Gastroesophageal sphincter (tissue), 4 donors: Measurements from ENCODE around the gene NAE1. TPM values are rescaled to one million over a fixed set of nuclear protein-coding genes. Genes with fewer than 3 reads are reported as not detected.

Experiments used
- ATAC-seq: fragments of 150-250 bp; one replicate; pipeline ENCODE4 v1.9.1; 2016; ENCODE audit warnings: mild to moderate bottlenecking, moderate library complexity
- H3K27ac ChIP-seq, 4 donors: fragments of 200-600 bp; sonication (generic) in 3 of 4; 1 replicate in 3 of 4; 2 replicates in 1 of 4; pipeline ENCODE4 v1.5.1; 2016 to 2019
- H3K27me3 ChIP-seq: fragments of 200-600 bp; sonication (generic); one replicate; pipeline ENCODE4 v1.5.1; 2019
- H3K36me3 ChIP-seq, 2 donors: fragments of 200-600 bp; sonication (generic); one replicate each; pipeline ENCODE4 v1.5.1; 2019; ENCODE audit warnings: control low read depth in 1 of 2
- H3K4me1 ChIP-seq, 3 donors: fragments of 200-600 bp; sonication (generic); 1 replicate in 2 of 3; 2 replicates in 1 of 3; pipeline ENCODE4 v1.5.1; 2016 to 2019; ENCODE audit warnings: control low read depth in 2 of 3
- H3K4me3 ChIP-seq, 2 donors: fragments of 200-600 bp; sonication (generic); one replicate each; pipeline ENCODE4 v1.5.1; 2019; ENCODE audit warnings: mild to moderate bottlenecking in 1 of 2, moderate library complexity in 1 of 2
- H3K9me3 ChIP-seq, 3 donors: fragments of 200-600 bp; sonication (generic); one replicate each; pipeline ENCODE4 v1.5.1; 2017 to 2019; ENCODE audit warnings: control low read depth in 2 of 3
- CTCF ChIP-seq, 4 experiments: fragments of 200-600 bp in 2 of 4; fragments of 450-650 bp in 2 of 4; sonication (generic) in 1 of 4; IDR thresholded peaks; one replicate each; pipeline ENCODE4 v1.5.1; 2017 to 2019; ENCODE audit warnings: antibody characterized with exemption in 4 of 4, mild to moderate bottlenecking in 2 of 4, moderate library complexity in 2 of 4
- EP300 ChIP-seq: sonication (generic); formaldehyde crosslinking; IDR thresholded peaks from one replicate; pipeline ENCODE4 v1.6.1; 2017; ENCODE audit warnings: antibody characterized with exemption, mild to moderate bottlenecking
- POLR2A ChIP-seq, 2 donors: fragments of 450-650 bp; IDR thresholded peaks; one replicate each; pipeline ENCODE4 v1.6.1; 2017; ENCODE audit warnings: antibody characterized with exemption in 2 of 2, mild to moderate bottlenecking in 2 of 2, moderate library complexity in 1 of 2
- POLR2AphosphoS5 ChIP-seq: sonication (generic); formaldehyde crosslinking; IDR thresholded peaks from one replicate; pipeline ENCODE4 v1.6.1; 2017; ENCODE audit warnings: antibody characterized with exemption
- WGBS, 2 donors: methylation state at CpG; one replicate each; pipeline ENCODE4 v1.1.5; 2018; ENCODE audit warnings: low coverage in 1 of 2; 5-methylcytosine and 5-hydroxymethylcytosine counted together
- total RNA-seq, 4 donors: library from RNA; depleted of rRNA; stranded (reverse); fragments of >200 nt; gene quantifications; one replicate each; pipeline ENCODE4 v1.1.0, GENCODE V29; 2016

Gene NAE1
- total RNA-seq, 4 donors from 2014 or later, result 37.3 to 63.2 (median 52.4) TPM

- H3K4me1 ChIP-seq, result no peaks in the 10 kb centered on the region
- no peak for ATAC-seq
- no peaks in the 10 kb centered on the region for H3K27me3 ChIP-seq
- H3K36me3 ChIP-seq, result no peaks in the 10 kb centered on the region
- no peak overlapping the region for H3K4me3 ChIP-seq
- H3K27ac ChIP-seq, result no peak overlapping the region
- TF ChIP-seq POLR2AphosphoS5 (no peak), CTCF (IDR thresholded peaks at IDR 0.05) (no peak), POLR2A (IDR thresholded peaks at IDR 0.05) (no peak), EP300 (no peak)
- H3K9me3 ChIP-seq, result no peaks in the 10 kb centered on the region
These were observed 72.7 kb downstream of the NAE1 start for GRCh38 chr16:66758086-66758485.

GRCh38 chr16:66754819-66755218 is 76.0 kb downstream of the NAE1 start:
- Histone ChIP-seq H3K4me3 (no peak overlapping the region), H3K9me3 (no peaks in the 10 kb centered on the region), H3K27me3 (no peaks in the 10 kb centered on the region), H3K36me3 (no peaks in the 10 kb centered on the region), H3K4me1 (peaks cover 2 to 25% (median 8%) of the 10 kb centered on the region in 3 donors), H3K27ac (no peak overlapping the region)
- TF ChIP-seq POLR2A (IDR thresholded peaks at IDR 0.05) (no peak), POLR2AphosphoS5 (no peak), CTCF (IDR thresholded peaks at IDR 0.05) (no peak), EP300 (no peak)
- ATAC-seq, result no peak
- 72 to 73% methylated on average over 3 of the region's 3 CpGs for WGBS, 2 donors

DNA sequence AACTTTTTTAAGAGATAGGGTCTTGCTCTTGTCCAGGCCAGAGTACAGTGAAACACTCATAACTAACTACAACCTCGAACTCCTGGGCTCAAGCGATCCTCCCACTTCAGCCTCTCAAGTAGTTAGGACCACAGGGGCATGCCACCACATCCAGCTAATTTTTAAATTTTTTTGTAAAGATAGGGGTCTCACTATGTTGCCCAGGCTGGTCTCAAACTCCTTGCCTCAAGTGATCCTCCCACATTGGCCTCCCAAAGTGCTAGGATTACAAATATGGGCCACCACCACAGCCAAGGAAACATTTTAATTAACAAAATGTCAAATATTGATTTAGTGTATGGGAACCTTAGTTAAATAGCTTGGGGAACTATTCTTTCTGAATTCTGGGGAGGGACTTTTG is 76.6 kb downstream of the NAE1 start:
- Histone ChIP-seq H3K4me1 (peaks cover 2 to 31% (median 14%) of the 10 kb centered on the region in 3 donors), H3K27me3 (no peaks in the 10 kb centered on the region), H3K4me3 (no peak overlapping the region), H3K27ac (no peak overlapping the region), H3K9me3 (no peaks in the 10 kb centered on the region), H3K36me3 (peaks cover 0 to 2% of the 10 kb centered on the region in 2 donors)
- WGBS, 2 donors, result 92 to 95% methylated on average over 2 of the region's 2 CpGs
- TF ChIP-seq CTCF (IDR thresholded peaks at IDR 0.05) (no peak), EP300 (no peak)
- no peak for ATAC-seq

DNA sequence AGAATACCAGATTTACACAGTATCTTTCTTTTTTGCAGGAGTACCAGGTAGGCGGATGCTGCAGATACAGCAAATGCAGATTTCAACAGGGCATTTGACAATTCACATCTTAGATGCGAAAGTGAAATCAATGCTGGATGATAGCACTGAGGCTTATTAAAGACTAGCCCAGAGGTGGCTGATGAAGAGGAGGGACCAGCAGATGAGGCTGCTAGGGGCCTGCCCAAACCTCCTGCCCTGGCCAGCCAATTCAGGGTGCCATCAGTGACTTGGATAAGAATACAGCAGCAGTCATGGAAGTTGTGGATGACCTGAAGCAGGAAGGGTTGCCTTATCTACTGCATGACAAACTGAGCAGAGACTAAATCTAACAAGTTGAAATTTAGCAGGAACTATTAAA is 77.8 kb downstream of the NAE1 start:
- no peak for TF ChIP-seq POLR2AphosphoS5
- TF ChIP-seq EP300, result no peak
- TF ChIP-seq CTCF (IDR thresholded peaks at IDR 0.05), result no peak
- no peak for TF ChIP-seq POLR2A (IDR thresholded peaks at IDR 0.05)
- Histone ChIP-seq H3K4me3 (no peak overlapping the region), H3K36me3 (peaks cover 0 to 14% of the 10 kb centered on the region in 2 donors), H3K27ac (no peak overlapping the region), H3K4me1 (peaks cover 2 to 43% (median 21%) of the 10 kb centered on the region in 3 donors), H3K27me3 (no peaks in the 10 kb centered on the region), H3K9me3 (no peaks in the 10 kb centered on the region)
- ATAC-seq, result no peak
- 100% methylated on average over 1 to 2 of the region's 2 CpGs for WGBS, 2 donors

Other genes with a start within 250 kb of the NAE1 start
- 10 to 100 TPM; 15.7 to 24.9 (median 19.3) TPM for gene CMTM3, start 226.3 kb downstream of the NAE1 start, total RNA-seq
- gene CMTM4, start 134.2 kb downstream of the NAE1 start, total RNA-seq, result 10 to 100 TPM; 12.7 to 21.2 (median 17.2) TPM
- gene DYNC1LI2, start 79.4 kb downstream of the NAE1 start, total RNA-seq, result 100 to 1,000 TPM; 202 to 292 (median 219) TPM
- gene TERB1, start 29.4 kb downstream of the NAE1 start, total RNA-seq, result under 1 TPM in 1 of 4 donors, not detected in 3; 0.40 TPM
- not detected for gene CA7, start 13.4 kb upstream of the NAE1 start, total RNA-seq
- 10 to 100 TPM in 1 of 4 donors, 1 to 10 TPM in 3; 3.7 to 11.7 (median 5.8) TPM for gene PDP2, start 49.5 kb upstream of the NAE1 start, total RNA-seq
- gene CDH16, start 87.9 kb upstream of the NAE1 start, total RNA-seq, result not detected
- gene RRAD, start 94.6 kb upstream of the NAE1 start, total RNA-seq, result 100 to 1,000 TPM in 1 of 4 donors, 10 to 100 TPM in 3; 33.4 to 103 (median 50.8) TPM
- gene CIAO2B, start 103.4 kb upstream of the NAE1 start, total RNA-seq, result 10 to 100 TPM; 54.3 to 88.9 (median 79.5) TPM
- gene CES2, start 104.5 kb upstream of the NAE1 start, total RNA-seq, result 10 to 100 TPM; 25.9 to 32.6 (median 26.3) TPM
- under 1 TPM in 3 of 4 donors, not detected in 1; 0.13 to 0.49 (median 0.39) TPM for gene CES3, start 130.3 kb upstream of the NAE1 start, total RNA-seq
- 1 to 10 TPM; 1.2 to 6.1 (median 2.6) TPM for gene CES4A, start 157.6 kb upstream of the NAE1 start, total RNA-seq
- gene CBFB, start 198.2 kb upstream of the NAE1 start, total RNA-seq, result 10 to 100 TPM; 26.5 to 39.3 (median 27.5) TPM